ENCODE measurements around the gene NAV2.

NAV2 gene

DNA sequence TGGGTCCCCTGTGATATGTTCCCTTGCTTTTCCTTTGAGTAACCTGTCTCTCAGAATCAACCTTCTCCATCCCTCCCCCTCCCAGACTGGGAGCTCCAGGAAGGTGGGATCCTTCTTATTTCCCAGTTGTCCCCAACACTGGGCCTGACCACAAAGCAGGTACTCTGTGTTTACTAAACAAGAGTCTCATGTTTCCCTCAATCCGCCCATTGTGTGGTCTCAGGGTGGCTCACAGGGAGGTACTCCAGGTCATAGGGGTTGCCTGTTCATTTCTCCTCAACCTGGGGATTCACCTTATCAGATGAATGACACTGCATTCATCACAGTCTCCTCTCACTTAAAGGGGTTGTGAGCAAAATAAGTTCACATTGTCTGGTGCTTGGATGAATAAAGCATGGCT lies 26.4 kb upstream of the NAV2 start:
- H3K9ac ChIP-seq (ENCODE audit: low read length): no peak overlapping the region
- no peak overlapping the region for H3K27ac ChIP-seq (ENCODE audit: low read depth, low read length)
- no peak overlapping the region for H3K4me2 ChIP-seq (ENCODE audit: low read length)
- no peak overlapping the region for H4K91ac ChIP-seq (ENCODE audit: low read depth, low read length)
- DNase-seq: no peak
- H3K79me1 ChIP-seq (ENCODE audit: low read length): no peaks in the 10 kb centered on the region
- H4K8ac ChIP-seq (ENCODE audit: low read depth, low read length): no peak overlapping the region
- no peak overlapping the region for H3K14ac ChIP-seq (ENCODE audit: low read length)
- H3K18ac ChIP-seq (ENCODE audit: low read length): no peak overlapping the region
- H2AK5ac ChIP-seq (ENCODE audit: low read length): no peak overlapping the region
- H3K4me3 ChIP-seq (ENCODE audit: low read depth, low read length): no peak overlapping the region
- no peak overlapping the region for H2BK120ac ChIP-seq (ENCODE audit: insufficient read depth, low read length, poor library complexity)
- no peaks in the 10 kb centered on the region for H3K27me3 ChIP-seq (ENCODE audit: insufficient read depth, low read length)
- H2BK5ac ChIP-seq (ENCODE audit: low read depth, low read length, poor library complexity): no peak overlapping the region
- H3K4ac ChIP-seq (ENCODE audit: low read depth, low read length): no peak overlapping the region
- no peaks in the 10 kb centered on the region for H3K9me3 ChIP-seq (ENCODE audit: insufficient read depth, low read depth, low read length)
- H4K12ac ChIP-seq (ENCODE audit: low read depth, low read length): no peak overlapping the region
- H3K79me2 ChIP-seq (ENCODE audit: control insufficient read depth, insufficient read depth, low read length, poor library complexity): no peaks in the 10 kb centered on the region
- no peaks in the 10 kb centered on the region for H3K4me1 ChIP-seq (ENCODE audit: control insufficient read depth in 1 of 2, insufficient read depth in 2 of 2, low read length in 2 of 2)
- no peaks in the 10 kb centered on the region for H3K36me3 ChIP-seq (ENCODE audit: control insufficient read depth in 1 of 2, insufficient read depth in 2 of 2, low read length in 2 of 2)
- no peak overlapping the region for H2BK12ac ChIP-seq (ENCODE audit: low read length)
- no peak overlapping the region for H3K23ac ChIP-seq (ENCODE audit: low read length)
- no CpG with 5 or more reads among the region's 1 CpG for WGBS (ENCODE audit: extremely low coverage, insufficient coverage, insufficient read length)
- no peak overlapping the region for H2AFZ ChIP-seq (ENCODE audit: insufficient read depth, low read length, poor library complexity)

DNA sequence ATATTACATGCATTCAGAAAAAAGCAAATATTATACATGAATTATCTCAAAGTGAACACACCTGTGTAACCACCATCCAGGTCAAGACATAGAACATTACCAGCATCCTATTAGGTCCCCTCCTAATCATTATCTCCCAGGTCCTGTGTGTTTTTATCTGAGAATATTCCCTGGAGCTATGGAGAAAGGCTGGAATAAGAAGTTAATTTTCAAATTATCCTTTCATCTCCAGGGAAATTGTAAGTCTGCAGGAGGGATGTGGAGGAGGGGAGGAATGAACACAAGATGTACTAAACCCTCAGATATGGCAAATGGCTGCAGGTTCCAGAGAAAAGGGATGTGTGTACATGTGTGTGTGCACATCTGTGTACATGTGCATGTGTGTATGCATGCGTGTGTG lies 25.2 kb upstream of the NAV2 start:
- Histone ChIP-seq H3K14ac (ENCODE audit: low read length) (no peak overlapping the region), H2AFZ (ENCODE audit: insufficient read depth, low read length, poor library complexity) (no peak overlapping the region), H2BK120ac (ENCODE audit: insufficient read depth, low read length, poor library complexity) (no peak overlapping the region), H4K8ac (ENCODE audit: low read depth, low read length) (no peak overlapping the region), H2AK5ac (ENCODE audit: low read length) (no peak overlapping the region), H3K36me3 (ENCODE audit: control insufficient read depth in 1 of 2, insufficient read depth in 2 of 2, low read length in 2 of 2) (no peaks in the 10 kb centered on the region), H3K27me3 (ENCODE audit: insufficient read depth, low read length) (no peaks in the 10 kb centered on the region), H3K4ac (ENCODE audit: low read depth, low read length) (no peak overlapping the region), H3K9me3 (ENCODE audit: insufficient read depth, low read depth, low read length) (no peaks in the 10 kb centered on the region), H2BK12ac (ENCODE audit: low read length) (no peak overlapping the region), H3K4me3 (ENCODE audit: low read depth, low read length) (no peak overlapping the region), H3K79me1 (ENCODE audit: low read length) (no peaks in the 10 kb centered on the region), H3K9ac (ENCODE audit: low read length) (no peak overlapping the region), H4K12ac (ENCODE audit: low read depth, low read length) (no peak overlapping the region), H2BK5ac (ENCODE audit: low read depth, low read length, poor library complexity) (no peak overlapping the region), H3K4me1 (ENCODE audit: control insufficient read depth in 1 of 2, insufficient read depth in 2 of 2, low read length in 2 of 2) (no peaks in the 10 kb centered on the region), H3K79me2 (ENCODE audit: control insufficient read depth, insufficient read depth, low read length, poor library complexity) (no peaks in the 10 kb centered on the region), H3K4me2 (ENCODE audit: low read length) (no peak overlapping the region), H3K18ac (ENCODE audit: low read length) (no peak overlapping the region), H4K91ac (ENCODE audit: low read depth, low read length) (no peak overlapping the region), H3K23ac (ENCODE audit: low read length) (peak overlapping the region; percentile 74), H3K27ac (ENCODE audit: low read depth, low read length) (no peak overlapping the region)
- DNase-seq: no peak
- no CpG with 5 or more reads among the region's 1 CpG for WGBS (ENCODE audit: extremely low coverage, insufficient coverage, insufficient read length)

DNA sequence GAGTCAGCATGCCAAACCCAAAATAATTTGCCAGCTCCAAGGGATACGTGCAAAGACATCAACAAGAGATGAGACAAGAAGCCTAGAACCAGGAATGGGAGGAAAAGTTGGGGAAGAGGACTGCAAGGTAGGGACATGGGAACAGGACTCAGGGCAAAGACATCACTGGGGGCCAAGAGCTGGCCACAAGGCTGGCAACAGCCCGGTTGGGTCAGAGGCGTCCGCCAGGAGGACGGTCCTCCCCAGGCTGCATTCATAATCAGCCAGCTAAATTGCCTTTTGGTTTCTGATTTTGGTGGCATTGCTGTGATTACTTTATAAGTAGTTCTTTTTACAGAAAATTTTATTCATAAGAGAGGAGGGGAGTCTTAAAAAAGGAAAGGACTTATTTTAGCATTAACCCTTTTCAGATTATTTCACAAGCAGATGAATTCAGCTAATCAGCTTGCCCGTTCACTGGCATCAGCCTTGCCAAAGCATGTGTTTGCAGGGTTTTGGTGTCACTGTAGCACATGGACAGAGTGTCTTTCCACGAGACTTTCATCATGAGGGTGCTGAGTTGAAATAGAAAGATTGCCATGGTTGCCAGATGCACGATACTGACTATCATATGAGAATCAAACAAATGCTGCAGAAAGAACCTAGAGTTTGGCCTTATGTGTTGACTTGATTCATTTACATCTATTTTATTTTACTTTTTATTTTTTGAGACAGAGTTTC lies 23.2 kb upstream of the NAV2 start:
- no peaks in the 10 kb centered on the region for H3K79me1 ChIP-seq (ENCODE audit: low read length)
- no peak overlapping the region for H4K91ac ChIP-seq (ENCODE audit: low read depth, low read length)
- H2AK5ac ChIP-seq (ENCODE audit: low read length): no peak overlapping the region
- H3K4me2 ChIP-seq (ENCODE audit: low read length): no peak overlapping the region
- H2AFZ ChIP-seq (ENCODE audit: insufficient read depth, low read length, poor library complexity): no peak overlapping the region
- no peak overlapping the region for H3K27ac ChIP-seq (ENCODE audit: low read depth, low read length)
- WGBS (ENCODE audit: extremely low coverage, insufficient coverage, insufficient read length): no CpG with 5 or more reads among the region's 8 CpGs
- H3K9ac ChIP-seq (ENCODE audit: low read length): no peak overlapping the region
- H3K23ac ChIP-seq (ENCODE audit: low read length): no peak overlapping the region
- no peak overlapping the region for H4K12ac ChIP-seq (ENCODE audit: low read depth, low read length)
- H3K9me3 ChIP-seq (ENCODE audit: insufficient read depth, low read depth, low read length): no peaks in the 10 kb centered on the region
- H2BK120ac ChIP-seq (ENCODE audit: insufficient read depth, low read length, poor library complexity): no peak overlapping the region
- H3K4me1 ChIP-seq (ENCODE audit: control insufficient read depth in 1 of 2, insufficient read depth in 2 of 2, low read length in 2 of 2): no peaks in the 10 kb centered on the region
- H3K18ac ChIP-seq (ENCODE audit: low read length): no peak overlapping the region
- no peak overlapping the region for H3K4me3 ChIP-seq (ENCODE audit: low read depth, low read length)
- DNase-seq: no peak
- no peak overlapping the region for H2BK12ac ChIP-seq (ENCODE audit: low read length)
- no peaks in the 10 kb centered on the region for H3K79me2 ChIP-seq (ENCODE audit: control insufficient read depth, insufficient read depth, low read length, poor library complexity)
- no peaks in the 10 kb centered on the region for H3K27me3 ChIP-seq (ENCODE audit: insufficient read depth, low read length)
- H3K4ac ChIP-seq (ENCODE audit: low read depth, low read length): no peak overlapping the region
- no peak overlapping the region for H3K14ac ChIP-seq (ENCODE audit: low read length)
- no peak overlapping the region for H4K8ac ChIP-seq (ENCODE audit: low read depth, low read length)
- H3K36me3 ChIP-seq (ENCODE audit: control insufficient read depth in 1 of 2, insufficient read depth in 2 of 2, low read length in 2 of 2): no peaks in the 10 kb centered on the region
- no peak overlapping the region for H2BK5ac ChIP-seq (ENCODE audit: low read depth, low read length, poor library complexity)

DNA sequence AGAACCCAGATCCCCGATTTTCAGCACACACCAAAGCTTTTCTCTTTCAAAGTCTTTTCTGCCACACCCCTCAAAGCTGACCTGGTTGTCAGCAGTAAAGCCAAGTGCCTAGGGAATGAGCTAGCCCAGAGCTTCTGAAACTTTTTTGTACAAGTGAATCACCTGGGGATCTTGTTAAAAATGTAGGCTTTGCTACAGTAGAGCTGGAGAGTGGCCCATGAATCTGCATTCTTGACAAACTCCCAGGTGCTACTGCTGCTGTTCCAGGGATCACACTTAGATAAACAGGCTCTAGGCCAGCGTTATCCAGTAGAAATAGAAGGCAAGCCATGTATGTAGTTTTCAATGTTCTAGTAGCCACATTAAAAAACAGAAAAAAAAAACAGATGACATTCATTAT lies 21.8 kb upstream of the NAV2 start:
- Histone ChIP-seq H2BK12ac (ENCODE audit: low read length) (no peak overlapping the region), H3K4me2 (ENCODE audit: low read length) (no peak overlapping the region), H3K4ac (ENCODE audit: low read depth, low read length) (no peak overlapping the region), H3K36me3 (ENCODE audit: control insufficient read depth in 1 of 2, insufficient read depth in 2 of 2, low read length in 2 of 2) (no peaks in the 10 kb centered on the region), H4K91ac (ENCODE audit: low read depth, low read length) (no peak overlapping the region), H2BK5ac (ENCODE audit: low read depth, low read length, poor library complexity) (no peak overlapping the region), H3K4me3 (ENCODE audit: low read depth, low read length) (no peak overlapping the region), H3K4me1 (ENCODE audit: control insufficient read depth in 1 of 2, insufficient read depth in 2 of 2, low read length in 2 of 2) (no peaks in the 10 kb centered on the region), H3K27me3 (ENCODE audit: insufficient read depth, low read length) (no peaks in the 10 kb centered on the region), H2AFZ (ENCODE audit: insufficient read depth, low read length, poor library complexity) (no peak overlapping the region), H3K79me2 (ENCODE audit: control insufficient read depth, insufficient read depth, low read length, poor library complexity) (no peaks in the 10 kb centered on the region), H3K79me1 (ENCODE audit: low read length) (no peaks in the 10 kb centered on the region), H2AK5ac (ENCODE audit: low read length) (no peak overlapping the region), H3K14ac (ENCODE audit: low read length) (no peak overlapping the region), H3K18ac (ENCODE audit: low read length) (no peak overlapping the region), H3K23ac (ENCODE audit: low read length) (no peak overlapping the region), H2BK120ac (ENCODE audit: insufficient read depth, low read length, poor library complexity) (no peak overlapping the region), H4K8ac (ENCODE audit: low read depth, low read length) (no peak overlapping the region), H3K9ac (ENCODE audit: low read length) (no peak overlapping the region), H3K27ac (ENCODE audit: low read depth, low read length) (no peak overlapping the region), H4K12ac (ENCODE audit: low read depth, low read length) (no peak overlapping the region), H3K9me3 (ENCODE audit: insufficient read depth, low read depth, low read length) (no peaks in the 10 kb centered on the region)
- DNase-seq: no peak
- WGBS (ENCODE audit: extremely low coverage, insufficient coverage, insufficient read length): no CpG with 5 or more reads among the region's 2 CpGs

Data from trophoblast cell (in vitro differentiated cells and primary cell).